Fibroblast of the aortic adventitia (primary cell): Measurements from ENCODE around the gene ZMAT2. TPM values are rescaled to one million over a fixed set of nuclear protein-coding genes. Genes with fewer than 3 reads are reported as not detected.

ENCODE experiments used
- DNase-seq: peaks from one replicate; pipeline ENCODE4 v3.0.0-alpha.2; 2010; ENCODE audit warnings: low read depth
- H3K4me3 ChIP-seq: 2 replicates; pipeline ENCODE4 v1.5.1; 2011; ENCODE audit warnings: low read depth, mild to moderate bottlenecking, control low read depth, low read length, moderate library complexity
- CTCF ChIP-seq: IDR thresholded peaks from 2 replicates; pipeline ENCODE4 v1.5.1; 2011; ENCODE audit warnings: mild to moderate bottlenecking, low read length, control low read depth, inconsistent platforms; ENCODE audit not compliant: insufficient read depth
- total RNA-seq: library from RNA; depleted of rRNA; stranded (reverse); fragments of >200 nt; gene quantifications from 2 replicates; pipeline ENCODE4 v1.2.3, GENCODE V29; 2012; ENCODE audit warnings: low replicate concordance

Gene ZMAT2
- total RNA-seq, 1 donor, result 37.2 TPM

DNA sequence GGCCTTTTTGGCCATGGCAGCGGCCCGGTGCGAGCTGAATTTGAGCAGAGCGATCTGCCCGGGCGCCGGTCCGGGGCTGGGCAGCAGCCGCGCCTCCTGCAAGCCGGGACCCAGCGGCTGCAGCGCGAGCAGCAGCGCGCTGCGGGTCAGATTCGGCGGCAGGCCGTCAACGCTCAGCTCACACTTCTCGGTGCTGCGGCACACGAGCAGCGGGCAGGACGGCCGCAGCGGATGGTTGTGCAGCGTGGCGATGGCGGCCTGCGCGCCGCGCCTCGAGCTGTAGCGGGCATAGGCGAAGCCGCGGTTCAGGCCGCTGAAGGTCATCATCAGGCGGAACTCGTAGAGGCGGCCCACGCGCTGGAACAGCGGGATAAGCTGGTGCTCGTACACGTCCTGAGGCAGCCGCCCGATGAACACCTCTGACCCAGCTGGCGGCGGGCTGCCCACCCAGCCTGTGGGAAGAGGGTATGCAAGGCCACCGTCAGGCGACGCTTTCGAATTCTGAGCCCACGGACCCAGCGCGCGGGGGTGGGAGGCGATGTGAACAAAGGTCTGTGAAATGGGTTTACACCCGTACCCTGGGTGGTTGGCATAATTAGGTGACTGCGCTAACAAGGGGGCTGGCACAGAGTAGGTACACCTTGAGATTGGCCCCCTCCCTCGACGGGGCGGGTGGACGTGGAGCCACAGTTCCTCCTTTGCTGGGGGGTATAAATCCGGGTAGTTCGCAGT, 27.6 kb upstream of the ZMAT2 start:
- TF ChIP-seq CTCF, result no peak
- no peak for DNase-seq
- H3K4me3 ChIP-seq, result no peak overlapping the region

- DNase-seq, result no peak
- TF ChIP-seq CTCF, result no peak
- H3K4me3 ChIP-seq, result no peak within 1 kb of the TSS
Observed at GRCh38 chr5:140673187-140673976, 26.9 kb upstream of the ZMAT2 start, which contains the start of gene DND1. Gene DND1, minus strand, starts transcription at chr5:140673576. Its CDS starts 34 bp downstream, at chr5:140673542.

DNA sequence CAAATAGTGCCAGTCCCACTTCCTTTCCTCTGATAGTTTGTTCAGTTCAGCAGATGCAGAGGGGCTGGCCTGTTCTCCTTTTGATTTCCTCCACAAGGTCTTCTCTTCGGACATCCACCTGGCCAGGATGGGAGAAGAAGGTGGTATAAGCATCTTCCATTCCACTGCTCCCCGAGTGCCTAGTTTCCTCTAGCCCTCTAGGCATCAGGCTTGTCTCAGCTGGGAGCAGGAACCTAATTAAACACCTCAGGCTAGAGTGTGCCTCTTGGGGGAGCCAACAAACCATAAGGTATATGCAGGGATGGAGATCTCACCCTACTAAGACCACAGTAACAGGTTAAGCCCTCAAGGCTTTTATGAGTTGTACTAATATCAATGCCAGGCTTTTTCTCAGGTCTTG, 26.0 kb upstream of the ZMAT2 start:
- no peak for DNase-seq
- H3K4me3 ChIP-seq, result no peak overlapping the region
- no peak for TF ChIP-seq CTCF

DNA sequence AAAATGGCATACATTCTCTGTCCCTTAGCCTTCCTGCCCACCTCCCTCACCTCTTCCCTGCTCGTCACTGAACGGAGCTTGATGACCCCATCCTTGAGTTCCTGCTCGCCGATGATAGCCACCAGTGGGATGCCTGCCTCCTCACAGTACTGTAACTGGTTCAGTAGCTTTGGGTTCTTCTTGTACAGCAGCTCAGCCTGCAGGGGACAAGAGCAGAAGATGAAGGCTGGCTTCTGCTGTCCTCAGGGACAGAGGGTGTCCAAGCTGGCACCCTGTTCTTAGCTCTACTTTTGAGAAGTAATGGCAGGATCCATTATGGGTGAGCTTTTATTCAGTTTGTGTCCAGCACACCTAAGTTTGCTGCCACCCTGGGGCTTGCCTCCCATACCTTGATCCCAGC, 25.6 kb upstream of the ZMAT2 start:
- no peak overlapping the region for H3K4me3 ChIP-seq
- DNase-seq, result no peak
- TF ChIP-seq CTCF, result no peak

DNA sequence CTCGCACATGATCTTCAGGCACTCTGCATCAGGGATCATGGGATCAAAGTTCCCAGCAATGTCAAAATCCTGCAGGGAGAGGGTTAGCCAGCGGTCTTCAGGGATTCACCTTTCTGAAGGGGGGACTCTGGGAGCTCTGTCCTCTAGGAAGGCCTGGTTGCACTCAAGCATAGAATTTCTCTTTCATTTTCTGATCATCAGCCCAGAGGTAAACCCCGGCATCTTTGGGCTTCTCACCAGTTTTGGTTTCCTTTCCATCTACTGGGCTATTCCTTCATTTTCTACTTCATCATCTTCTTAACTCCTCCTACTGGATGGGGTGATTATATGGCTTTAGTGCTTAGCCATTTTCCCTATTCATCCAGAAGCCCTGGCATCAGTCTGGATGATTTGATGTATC, 22.3 kb upstream of the ZMAT2 start:
- H3K4me3 ChIP-seq, result no peak overlapping the region
- no peak for DNase-seq
- no peak for TF ChIP-seq CTCF

- no peak for TF ChIP-seq CTCF
- no peak overlapping the region for H3K4me3 ChIP-seq
- no peak for DNase-seq
Observed at GRCh38 chr5:140678993-140679392, 21.3 kb upstream of the ZMAT2 start.
